GM12801 (cell line): Measurements from ENCODE around the gene CORO7.

Source experiments
- TF ChIP-seq, protein P1 (sequence below): IDR thresholded peaks from one replicate; pipeline ENCODE4 v1.5.1; 2011; ENCODE audit warnings: control low read depth; ENCODE audit not compliant: insufficient read length; ENCODE audit errors: extremely low read depth

The CORO7 gene

DNA sequence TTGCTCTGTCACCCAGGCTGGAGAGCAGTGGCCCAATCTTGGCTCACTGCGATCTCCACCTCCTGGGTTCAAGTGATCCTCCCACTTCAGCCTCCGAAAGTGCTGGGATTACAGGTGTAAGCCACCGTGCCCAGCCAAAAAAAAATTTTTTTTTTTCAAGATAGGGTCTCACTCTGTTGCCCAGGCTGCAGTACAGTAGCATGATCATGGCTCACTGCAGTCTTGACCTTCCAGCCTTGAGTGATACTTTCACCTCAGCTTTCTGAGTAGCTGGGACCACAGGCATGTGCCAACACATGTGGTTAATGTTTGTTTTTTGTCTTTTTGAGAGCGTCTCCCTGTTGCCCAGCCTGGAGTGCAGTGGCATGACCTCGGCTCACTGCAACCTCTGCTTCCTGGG is 63.6 kb downstream of the CORO7 start:
- TF ChIP-seq, protein P1, sequence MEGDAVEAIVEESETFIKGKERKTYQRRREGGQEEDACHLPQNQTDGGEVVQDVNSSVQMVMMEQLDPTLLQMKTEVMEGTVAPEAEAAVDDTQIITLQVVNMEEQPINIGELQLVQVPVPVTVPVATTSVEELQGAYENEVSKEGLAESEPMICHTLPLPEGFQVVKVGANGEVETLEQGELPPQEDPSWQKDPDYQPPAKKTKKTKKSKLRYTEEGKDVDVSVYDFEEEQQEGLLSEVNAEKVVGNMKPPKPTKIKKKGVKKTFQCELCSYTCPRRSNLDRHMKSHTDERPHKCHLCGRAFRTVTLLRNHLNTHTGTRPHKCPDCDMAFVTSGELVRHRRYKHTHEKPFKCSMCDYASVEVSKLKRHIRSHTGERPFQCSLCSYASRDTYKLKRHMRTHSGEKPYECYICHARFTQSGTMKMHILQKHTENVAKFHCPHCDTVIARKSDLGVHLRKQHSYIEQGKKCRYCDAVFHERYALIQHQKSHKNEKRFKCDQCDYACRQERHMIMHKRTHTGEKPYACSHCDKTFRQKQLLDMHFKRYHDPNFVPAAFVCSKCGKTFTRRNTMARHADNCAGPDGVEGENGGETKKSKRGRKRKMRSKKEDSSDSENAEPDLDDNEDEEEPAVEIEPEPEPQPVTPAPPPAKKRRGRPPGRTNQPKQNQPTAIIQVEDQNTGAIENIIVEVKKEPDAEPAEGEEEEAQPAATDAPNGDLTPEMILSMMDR = no peak

DNA sequence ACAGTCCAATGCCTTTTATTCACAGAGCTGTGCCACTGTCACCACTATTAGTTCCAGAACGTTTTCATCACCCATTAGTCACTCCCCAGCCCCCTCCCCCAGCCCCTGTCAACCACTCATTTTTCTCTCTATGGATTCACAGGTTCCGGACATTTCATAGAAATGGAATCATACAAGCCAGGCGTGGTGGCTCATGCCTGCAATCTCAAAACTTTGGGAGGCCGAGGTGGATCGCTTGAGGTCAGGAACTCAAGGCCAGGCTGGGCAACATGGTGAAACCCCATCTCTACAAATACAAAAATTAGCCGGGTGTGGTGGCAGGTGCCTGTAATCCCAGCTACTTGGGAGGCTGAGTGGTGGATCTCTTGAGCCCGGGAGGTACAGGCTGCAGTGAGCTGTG is 64.5 kb downstream of the CORO7 start:
- TF ChIP-seq, protein P1 = no peak

- TF ChIP-seq, protein P1 = no peak
These were observed 65.4 kb downstream of the CORO7 start, which contains the start of gene PAM16 for GRCh38 chr16:4350787-4351659. TSS of gene PAM16 (minus strand) at chr16:4351321. CDS start at chr16:4351234, 87 bp downstream.

GRCh38 chr16:4350365-4350786 is 66.0 kb downstream of the CORO7 start:
- TF ChIP-seq, protein P1 = no peak

DNA sequence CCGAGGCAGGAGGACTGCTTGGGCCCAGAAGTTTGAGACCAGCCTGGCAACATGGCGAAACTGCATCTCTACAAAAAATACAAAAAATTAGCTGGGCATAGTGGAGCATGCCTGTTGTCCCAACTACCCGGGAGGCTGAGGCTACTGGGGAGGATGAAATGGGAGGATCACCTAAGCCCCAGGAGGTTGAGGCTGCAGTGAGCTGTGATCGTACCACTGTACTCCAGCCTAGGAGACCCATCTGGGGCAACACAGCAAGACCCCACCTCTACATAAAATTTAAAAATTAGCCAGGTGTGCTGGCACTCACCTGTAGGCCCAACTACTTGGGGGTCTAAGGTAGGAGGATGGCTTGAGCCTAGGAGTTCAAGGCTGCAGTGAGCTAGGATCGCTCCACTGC is 67.1 kb downstream of the CORO7 start:
- TF ChIP-seq, protein P1 = no peak

DNA sequence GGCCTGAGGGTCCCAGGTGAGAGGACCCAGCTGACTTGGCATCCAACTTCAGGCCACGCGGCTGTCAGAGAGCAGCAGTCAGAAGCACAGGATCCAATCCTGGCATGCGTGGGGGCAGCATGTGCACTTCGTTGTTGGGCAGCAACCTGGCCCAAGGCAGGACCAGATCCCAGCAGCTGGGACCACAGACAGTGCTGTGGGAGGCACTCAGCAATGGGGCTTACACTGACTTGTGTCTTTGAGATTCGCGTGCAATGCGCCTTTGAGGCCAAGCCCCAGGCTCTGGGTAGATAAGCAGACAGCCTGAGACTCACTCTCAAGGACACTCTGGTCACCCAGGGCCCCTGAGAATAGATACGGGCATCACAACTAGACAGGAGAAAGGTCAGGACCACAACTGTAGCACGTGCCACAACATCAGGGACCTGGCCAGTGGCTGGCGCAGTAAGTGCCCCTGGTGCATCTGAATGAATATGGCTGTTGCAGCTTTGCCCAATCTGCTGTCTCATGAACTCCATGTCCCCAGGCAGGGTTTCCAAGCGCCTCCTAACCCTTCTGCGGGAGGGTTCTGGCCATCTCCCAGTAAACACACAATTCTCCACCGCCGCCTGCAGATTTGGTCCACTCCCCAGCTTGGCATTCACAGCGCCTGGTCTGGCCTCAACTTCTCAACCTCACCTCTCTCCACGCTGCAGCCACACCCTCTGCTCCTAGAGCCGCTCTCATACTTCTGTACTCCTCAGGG is 68.5 kb downstream of the CORO7 start:
- TF ChIP-seq, protein P1 = no peak

DNA sequence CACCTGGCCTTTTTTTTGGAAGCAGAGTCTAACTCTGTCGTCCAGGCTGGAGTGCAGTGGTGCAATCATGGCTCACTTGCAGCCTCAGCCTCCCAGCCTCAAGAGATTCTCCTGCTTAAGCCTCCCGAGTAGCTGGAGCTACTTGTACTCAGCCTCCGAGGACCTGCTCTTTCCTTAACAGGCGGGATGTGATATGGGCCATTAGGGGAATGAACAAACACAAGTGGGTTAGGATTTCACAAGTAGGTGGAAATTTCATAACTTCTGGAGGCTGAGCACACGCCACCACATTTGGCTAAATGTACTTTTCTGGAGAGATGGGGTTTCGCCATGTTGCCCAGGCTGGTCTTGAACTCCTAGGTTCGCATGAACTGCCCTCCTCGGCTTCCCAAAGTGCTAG is 69.4 kb downstream of the CORO7 start:
- TF ChIP-seq, protein P1 = no peak
